PC-3 (cell line): ENCODE data around the gene DCANP1. TPM values are rescaled to one million over a fixed set of nuclear protein-coding genes. Genes with fewer than 3 reads are reported as not detected.
"Not testable (repeated sequence)": the region's sequence is repeated elsewhere in the genome, so short reads cannot be mapped to it uniquely, and the experiment has no call there.

ENCODE experiments used
- ATAC-seq: fragments of 200-7000 bp; cut with Tn5 transposase; 2 replicates; pipeline ENCODE4 v1.9.1; 2020; ENCODE audit warnings: mild to moderate bottlenecking, moderate library complexity
- Bru-seq: library from RNA; stranded (reverse); fragments of 400-500 nt; gene quantifications from one replicate; lab custom pipeline; 2021; lab: Mats Ljungman, UMichigan
- BruChase-seq, 2 experiments: library from RNA; stranded (reverse); fragments of 400-500 nt; gene quantifications; one replicate each; lab custom pipeline; 2021; lab: Mats Ljungman, UMichigan
- BruUV-seq: library from RNA; stranded (reverse); fragments of 400-500 nt; replicated peaks from 2 replicates; lab custom pipeline; 2021; lab: Mats Ljungman, UMichigan
- CTCF ChIA-PET: fragments of 300-600 bp; sonication (Branson Sonifier 250); formaldehyde crosslinking; loops from one replicate; lab custom pipeline; 2022; ENCODE audit warnings: antibody characterized with exemption; lab: Charles Lee
- POLR2A ChIA-PET: fragments of 300-600 bp; sonication (Branson Sonifier 250); formaldehyde crosslinking; loops from one replicate; lab custom pipeline; 2022; ENCODE audit warnings: antibody characterized with exemption; ENCODE audit not compliant: unreplicated experiment; lab: Charles Lee
- DNase-seq: peaks from one replicate; pipeline ENCODE4 v3.0.0-alpha.2; 2015
- H2AFZ ChIP-seq: fragments of 300-600 bp; sonication (generic); 2 replicates; pipeline ENCODE4 v1.6.0; 2016; ENCODE audit warnings: antibody characterized with exemption, low read length
- H3F3A ChIP-seq: fragments of 300-600 bp; sonication (generic); one replicate; pipeline ENCODE4 v1.6.0; 2017; ENCODE audit warnings: antibody characterized with exemption, low read length, control low read depth, mild to moderate bottlenecking; ENCODE audit not compliant: unreplicated experiment
- H3K27ac ChIP-seq: fragments of 300-600 bp; sonication (generic); 2 replicates; pipeline ENCODE4 v1.5.1; 2016; ENCODE audit warnings: mild to moderate bottlenecking, low read length
- H3K27me3 ChIP-seq: fragments of 300-600 bp; sonication (generic); 2 replicates; pipeline ENCODE4 v1.6.1; 2016; ENCODE audit warnings: low read length, mixed read lengths
- H3K36me3 ChIP-seq: fragments of 300-600 bp; sonication (generic); 2 replicates; pipeline ENCODE4 v1.6.1; 2016; ENCODE audit warnings: low read depth, mixed run types, low read length, mixed read lengths
- H3K4me1 ChIP-seq: fragments of 300-600 bp; sonication (generic); 2 replicates; pipeline ENCODE4 v1.5.1; 2016; ENCODE audit warnings: low read length; ENCODE audit not compliant: insufficient read depth
- H3K4me2 ChIP-seq: fragments of 300-600 bp; sonication (generic); 2 replicates; pipeline ENCODE4 v1.6.0; 2016; ENCODE audit warnings: low read length
- H3K4me3 ChIP-seq: fragments of 300-600 bp; sonication (generic); 2 replicates; pipeline ENCODE4 v1.5.1; 2016; ENCODE audit warnings: mild to moderate bottlenecking, low read length, mixed read lengths
- H3K79me2 ChIP-seq: fragments of 300-600 bp; sonication (generic); 2 replicates; pipeline ENCODE4 v1.6.1; 2017; ENCODE audit warnings: low read length, mixed read lengths
- H3K9ac ChIP-seq: fragments of 300-600 bp; sonication (generic); 2 replicates; pipeline ENCODE4 v1.6.0; 2016; ENCODE audit warnings: mild to moderate bottlenecking, low read length
- H3K9me2 ChIP-seq: fragments of 300-600 bp; sonication (generic); replicated peaks from 2 replicates; pipeline ENCODE4 v1.6.1; 2016; ENCODE audit warnings: mixed run types, low read length, mixed read lengths
- H3K9me3 ChIP-seq: fragments of 300-600 bp; sonication (generic); 2 replicates; pipeline ENCODE4 v1.6.1; 2016; ENCODE audit warnings: low read length, mixed read lengths
- H4K20me1 ChIP-seq: fragments of 300-600 bp; sonication (generic); 2 replicates; pipeline ENCODE4 v1.6.1; 2016; ENCODE audit warnings: low read length, mixed read lengths
- CTCF ChIP-seq: fragments of 300-600 bp; sonication (generic); conservative IDR thresholded peaks from 2 replicates; pipeline ENCODE4 v1.5.1; 2017; ENCODE audit warnings: antibody characterized with exemption, low read depth, mild to moderate bottlenecking, low read length
- EZH2 ChIP-seq: fragments of 300-600 bp; sonication (generic); IDR thresholded peaks from one replicate; pipeline ENCODE4 v1.6.1; 2017; ENCODE audit warnings: antibody characterized with exemption, mild to moderate bottlenecking, low read length; ENCODE audit not compliant: unreplicated experiment
- EZH2phosphoT487 ChIP-seq: fragments of 300-600 bp; sonication (generic); IDR thresholded peaks from 2 replicates; pipeline ENCODE4 v1.6.1; 2018; ENCODE audit warnings: mild to moderate bottlenecking, antibody characterized with exemption, low read length, borderline replicate concordance
- intact Hi-C: fragments of 100-400 bp; cut with micrococcal nuclease; formaldehyde crosslinking; loops from 2 replicates; pipeline ENCODE4 v1.9.0; 2023
- long read RNA-seq: library from polyadenylated mRNA; unstranded; transcript quantifications from one replicate; pipeline ENCODE4 v2.0.0, GENCODE V29; 2021; ENCODE audit not compliant: unreplicated experiment
- total RNA-seq: library from RNA; depleted of rRNA; stranded (reverse); fragments of >200 nt; gene quantifications from 2 replicates; pipeline ENCODE4 v1.2.3, GENCODE V29; 2014; rRNA removed

The DCANP1 gene, protein sequence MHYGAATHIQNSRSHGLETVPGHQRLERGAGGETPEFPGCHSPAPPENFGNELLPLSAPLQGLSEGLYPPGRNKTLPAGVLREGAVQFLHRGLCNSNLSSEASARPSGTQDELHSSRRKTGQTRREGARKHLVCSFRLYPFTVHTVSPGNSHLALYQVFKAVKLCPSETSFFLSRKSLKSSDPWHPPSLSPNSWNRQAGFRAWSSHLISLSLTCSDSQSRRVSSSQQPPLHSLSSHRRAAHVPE
- total RNA-seq, result not detected in 2 replicates
- not detected for Bru-seq, nascent RNA
- BruChase-seq, experiment 1, labeled RNA remaining after a 6-hour chase, result not detected
- BruChase-seq, experiment 2, labeled RNA remaining after a 2-hour chase, result not detected
- long read RNA-seq, result 0 reads

GRCh38 chr5:135447298-135447929, at the start of gene DCANP1:
Gene DCANP1 (minus strand): TSS chr5:135447348. CDS start chr5:135447108, 240 bp downstream.
- no peaks in the 10 kb centered on the region for H3K36me3 ChIP-seq
- POLR2A ChIA-PET, result no interaction called here
- H3K4me2 ChIP-seq, result no peak within 1 kb of the TSS
- DNase-seq, result peak; percentile 5
- no peak for ATAC-seq
- TF ChIP-seq EZH2 (no peak), EZH2phosphoT487 (no peak), CTCF (no peak)
- no peaks in the 10 kb centered on the region for H3K9me3 ChIP-seq
- no peak within 1 kb of the TSS for H3K4me3 ChIP-seq
- H3K4me1 ChIP-seq, result no peaks in the 10 kb centered on the region
- BruUV-seq, result no TSS peak
- intact Hi-C loops, result no loop called here
- no peaks in the 10 kb centered on the region for H4K20me1 ChIP-seq
- no peak within 1 kb of the TSS for H2AFZ ChIP-seq
- H3K79me2 ChIP-seq, result no peaks in the 10 kb centered on the region
- H3F3A ChIP-seq, result no peaks in the 10 kb centered on the region
- no peak within 1 kb of the TSS for H3K9ac ChIP-seq
- CTCF ChIA-PET, result no interaction called here
- H3K27me3 ChIP-seq, result no peaks in the 10 kb centered on the region
- no peak within 1 kb of the TSS for H3K27ac ChIP-seq
- no peaks in the 10 kb centered on the region for H3K9me2 ChIP-seq

GRCh38 chr5:135495531-135495930, 48.4 kb upstream of the DCANP1 start:
- DNase-seq, H3K9me3 ChIP-seq, H3K9ac ChIP-seq, H4K20me1 ChIP-seq, H3K36me3 ChIP-seq, H2AFZ ChIP-seq, H3K79me2 ChIP-seq, CTCF ChIA-PET, ATAC-seq, H3K9me2 ChIP-seq, POLR2A ChIA-PET, H3K27me3 ChIP-seq, intact Hi-C loops, H3K4me2 ChIP-seq, H3K27ac ChIP-seq, H3K4me3 ChIP-seq, H3F3A ChIP-seq, BruUV-seq: not testable (repeated sequence)
- H3K4me1 ChIP-seq, result peaks cover 55% of the 10 kb centered on the region

DNA sequence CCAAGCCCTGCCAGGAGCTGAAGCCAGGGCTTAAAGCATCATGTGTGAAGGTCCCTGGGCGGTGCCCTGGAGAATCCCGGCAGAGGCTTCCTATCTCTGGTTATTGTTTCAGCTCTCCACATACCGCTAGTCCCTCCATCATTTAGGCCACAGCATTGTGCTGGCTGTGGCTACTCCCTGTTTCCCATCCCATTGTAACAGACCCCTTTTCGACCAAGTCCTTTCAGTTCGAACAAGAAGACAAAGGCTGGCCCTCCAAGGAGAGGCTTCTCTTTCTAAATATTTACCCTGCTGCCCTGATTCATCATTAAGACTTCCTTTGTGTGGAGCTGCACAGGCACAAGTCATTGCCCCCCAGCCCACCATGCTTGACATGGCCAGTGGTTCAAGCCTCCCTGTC, 47.0 kb upstream of the DCANP1 start:
- Histone ChIP-seq H3K27ac (peak overlapping the region; percentile 87), H3K9me2 (no peaks in the 10 kb centered on the region), H3K9me3 (no peaks in the 10 kb centered on the region), H2AFZ (no peak overlapping the region), H3K4me3 (no peak overlapping the region), H3K79me2 (no peaks in the 10 kb centered on the region), H3F3A (no peaks in the 10 kb centered on the region), H3K27me3 (no peaks in the 10 kb centered on the region), H3K4me2 (peak overlapping the region; percentile 63), H3K36me3 (no peaks in the 10 kb centered on the region), H4K20me1 (no peaks in the 10 kb centered on the region), H3K9ac (peak overlapping the region; percentile 36; the same call in 1 of the 2 replicates), H3K4me1 (peaks cover 57% of the 10 kb centered on the region)
- TF ChIP-seq CTCF (no peak), EZH2 (no peak), EZH2phosphoT487 (no peak)
- no peak for DNase-seq
- intact Hi-C loops, result no loop called here
- no TSS peak for BruUV-seq
- POLR2A ChIA-PET, result no interaction called here
- ATAC-seq, result no peak
- CTCF ChIA-PET, result no interaction called here
